Smooth muscle cell (in vitro differentiated cells): ENCODE results near the gene DBNL. TPM values are rescaled to one million over a fixed set of nuclear protein-coding genes. Genes with fewer than 3 reads are reported as not detected.
"Not testable (repeated sequence)": the region's sequence is repeated elsewhere in the genome, so short reads cannot be mapped to it uniquely, and the experiment has no call there.

Experiments
- DNase-seq: peaks from one replicate; lab custom pipeline; 2025; ENCODE audit not compliant: unreplicated experiment; lab: John Stamatoyannopoulos, UW
- H2AFZ ChIP-seq: fragments of 200-600 bp; sonication (generic); 2 replicates; pipeline ENCODE4 v1.6.0; 2016; ENCODE audit warnings: antibody characterized with exemption, low read depth, mild to moderate bottlenecking
- H3F3A ChIP-seq: fragments of 200-600 bp; sonication (generic); 2 replicates; pipeline ENCODE4 v1.6.0; 2017; ENCODE audit warnings: antibody characterized with exemption, low read depth
- H3K27ac ChIP-seq: fragments of 200-600 bp; sonication (generic); 2 replicates; pipeline ENCODE4 v1.5.1; 2016; ENCODE audit warnings: low read depth, mild to moderate bottlenecking
- H3K27me3 ChIP-seq: fragments of 200-600 bp; sonication (generic); 2 replicates; pipeline ENCODE4 v1.6.1; 2016; ENCODE audit warnings: low read depth, mild to moderate bottlenecking
- H3K36me3 ChIP-seq: fragments of 200-600 bp; sonication (generic); 2 replicates; pipeline ENCODE4 v1.5.1; 2016; ENCODE audit warnings: low read depth
- H3K4me1 ChIP-seq: fragments of 200-600 bp; sonication (generic); 2 replicates; pipeline ENCODE4 v1.5.1; 2016; ENCODE audit warnings: low read depth
- H3K4me2 ChIP-seq: fragments of 200-600 bp; sonication (generic); 2 replicates; pipeline ENCODE4 v1.6.0; 2016; ENCODE audit warnings: mild to moderate bottlenecking
- H3K4me3 ChIP-seq: fragments of 200-600 bp; sonication (generic); 2 replicates; pipeline ENCODE4 v1.5.1; 2016; ENCODE audit warnings: mild to moderate bottlenecking
- H3K79me2 ChIP-seq: fragments of 200-600 bp; sonication (generic); 2 replicates; pipeline ENCODE4 v1.6.0; 2016; ENCODE audit warnings: low read depth, mild to moderate bottlenecking
- H3K9ac ChIP-seq: fragments of 200-600 bp; sonication (generic); 2 replicates; pipeline ENCODE4 v1.6.0; 2016; ENCODE audit warnings: low read depth
- H3K9me3 ChIP-seq: fragments of 200-600 bp; sonication (generic); replicated peaks from 2 replicates; pipeline ENCODE4 v1.5.1; 2016; ENCODE audit warnings: low read depth
- H4K20me1 ChIP-seq: fragments of 200-600 bp; sonication (generic); 2 replicates; pipeline ENCODE4 v1.6.0; 2016; ENCODE audit warnings: low read depth
- WGBS: methylation state at CpG from one replicate; pipeline ENCODE4 v1.1.7; 2016; ENCODE audit warnings: low lambda C conversion rate; 5-methylcytosine and 5-hydroxymethylcytosine counted together
- polyA plus RNA-seq: library from polyadenylated mRNA; unstranded; fragments of >200 nt; fragmentation: Nextera tagmentation; extraction: Ambion mirVana; gene quantifications from 2 replicates; pipeline ENCODE4 v1.2.1, GENCODE V29; 2016
- total RNA-seq: library from RNA; depleted of rRNA; stranded (reverse); fragments of >200 nt; gene quantifications from 2 replicates; pipeline ENCODE4 v1.2.3, GENCODE V29; 2014

Gene DBNL
- total and polyA plus RNA-seq, 2 experiments from 2014 or later, result 55.1 to 98.4 TPM

GRCh38 chr7:44032031-44032430 lies 12.5 kb upstream of the DBNL start:
- not testable (repeated sequence) for H3K79me2 ChIP-seq, H3K4me3 ChIP-seq, H3K9ac ChIP-seq, H3K4me1 ChIP-seq, DNase-seq, H3K9me3 ChIP-seq, H3K36me3 ChIP-seq, H3K4me2 ChIP-seq, H2AFZ ChIP-seq, H3K27ac ChIP-seq, H3F3A ChIP-seq, H4K20me1 ChIP-seq, H3K27me3 ChIP-seq
- 91% methylated on average over 5 of the region's 6 CpGs for WGBS

- H3K36me3 ChIP-seq, H4K20me1 ChIP-seq, H3K27me3 ChIP-seq, H3K79me2 ChIP-seq, H3K4me3 ChIP-seq, H3K9me3 ChIP-seq, H3F3A ChIP-seq, H3K4me2 ChIP-seq, DNase-seq, H3K9ac ChIP-seq, H3K4me1 ChIP-seq, H2AFZ ChIP-seq, H3K27ac ChIP-seq: not testable (repeated sequence)
- WGBS, result 90% methylated on average over 18 of the region's 18 CpGs
These were observed 10.3 kb upstream of the DBNL start for GRCh38 chr7:44033971-44034844.

GRCh38 chr7:44036364-44036763 lies 8.1 kb upstream of the DBNL start:
- H4K20me1 ChIP-seq, H3K4me3 ChIP-seq, DNase-seq, H3K27ac ChIP-seq, H3K79me2 ChIP-seq, H3K9me3 ChIP-seq, H3K27me3 ChIP-seq, H3K4me2 ChIP-seq, H3K36me3 ChIP-seq, H3F3A ChIP-seq, H3K9ac ChIP-seq, H3K4me1 ChIP-seq, H2AFZ ChIP-seq: not testable (repeated sequence)
- 27% methylated on average over 8 of the region's 10 CpGs for WGBS

- H3K27ac ChIP-seq, H3K9ac ChIP-seq, H3K4me2 ChIP-seq, H3K9me3 ChIP-seq, H3K79me2 ChIP-seq, H2AFZ ChIP-seq, H4K20me1 ChIP-seq, DNase-seq, H3K27me3 ChIP-seq, H3K4me3 ChIP-seq, H3K4me1 ChIP-seq, H3K36me3 ChIP-seq, H3F3A ChIP-seq: not testable (repeated sequence)
- WGBS, result 87% methylated on average over 2 of the region's 2 CpGs
These were observed 6.6 kb upstream of the DBNL start for GRCh38 chr7:44037951-44038350.

GRCh38 chr7:44038553-44038952 lies 5.9 kb upstream of the DBNL start:
- H3K4me3 ChIP-seq, H3K27ac ChIP-seq, H4K20me1 ChIP-seq, H3K79me2 ChIP-seq, H3K4me1 ChIP-seq, DNase-seq, H3K4me2 ChIP-seq, H3K36me3 ChIP-seq, H3K27me3 ChIP-seq, H2AFZ ChIP-seq, H3F3A ChIP-seq, H3K9ac ChIP-seq, H3K9me3 ChIP-seq: not testable (repeated sequence)
- 68% methylated on average over 7 of the region's 12 CpGs for WGBS

DNA sequence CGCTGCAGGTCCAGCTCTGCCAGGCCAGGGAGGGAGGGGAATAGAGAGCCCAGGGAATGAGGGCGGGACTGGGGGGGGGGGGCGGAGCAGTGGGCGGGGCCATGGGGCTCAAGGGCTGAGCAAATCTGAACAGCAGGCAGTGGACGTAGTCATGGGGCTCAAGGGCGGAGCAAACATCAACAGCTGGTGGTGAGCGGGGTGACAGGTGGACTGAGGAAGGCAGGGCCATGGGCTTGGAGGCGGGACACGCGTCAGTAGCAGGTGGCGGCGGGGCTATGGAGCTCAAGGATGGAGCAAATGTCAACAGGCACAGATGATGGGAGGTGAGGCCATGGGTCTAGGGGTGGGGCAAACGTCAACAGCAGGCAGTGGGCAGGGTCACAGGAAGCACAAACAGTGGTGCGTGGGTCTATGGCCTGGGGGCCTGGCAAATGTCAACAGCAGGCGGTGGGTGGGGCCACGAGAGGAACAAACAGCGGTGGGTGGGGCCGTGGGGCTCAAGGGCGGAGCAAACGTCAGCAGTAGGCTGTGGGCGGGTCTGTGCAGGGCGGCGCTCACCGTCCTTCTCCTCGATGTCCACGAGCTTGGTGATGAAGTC lies 5.4 kb upstream of the DBNL start:
- WGBS, result 4% methylated on average over 11 of the region's 26 CpGs
- H2AFZ ChIP-seq, H4K20me1 ChIP-seq, H3F3A ChIP-seq, H3K27ac ChIP-seq, H3K36me3 ChIP-seq, H3K27me3 ChIP-seq, H3K9me3 ChIP-seq, H3K79me2 ChIP-seq, H3K4me2 ChIP-seq, H3K9ac ChIP-seq, H3K4me1 ChIP-seq: not testable (repeated sequence)
- peak overlapping the region; percentile 31 for H3K4me3 ChIP-seq
- peak; percentile 34 for DNase-seq

- not testable (repeated sequence) for H2AFZ ChIP-seq, H4K20me1 ChIP-seq, H3F3A ChIP-seq, H3K79me2 ChIP-seq, H3K27ac ChIP-seq, H3K9ac ChIP-seq, DNase-seq, H3K4me1 ChIP-seq, H3K27me3 ChIP-seq, H3K9me3 ChIP-seq, H3K36me3 ChIP-seq
- H3K4me2 ChIP-seq, result peak overlapping the region; percentile 82
- H3K4me3 ChIP-seq, result peak overlapping the region; percentile 45
- 56% methylated on average over 9 of the region's 40 CpGs for WGBS
These were observed 4.6 kb upstream of the DBNL start for GRCh38 chr7:44039800-44040492.
